Right lung (tissue), 5 donors: ENCODE results near the gene SCAPER. TPM values are rescaled to one million over a fixed set of nuclear protein-coding genes. Genes with fewer than 3 reads are reported as not detected.

Experiments
- DNase-seq, 2 donors: peaks; one replicate each; pipeline ENCODE4 v3.0.0-alpha.2; 2013
- polyA plus RNA-seq, 5 donors: library from polyadenylated mRNA; unstranded; fragments of 120-200 nt; gene quantifications; one replicate each; pipeline versions ENCODE4 v1.2.1 to v1.2.3, GENCODE V29; 2013; ENCODE audit warnings: inconsistent platforms in 1 of 5, low replicate concordance in 1 of 5; ENCODE audit not compliant: insufficient read length in 5 of 5, insufficient read depth in 1 of 5

SCAPER gene
- polyA plus RNA-seq, 5 donors, result 21.3 to 30.2 (median 26.1) TPM

- no peak for DNase-seq
Observed at GRCh38 chr15:76366714-76367113, 538.4 kb downstream of the SCAPER start.

GRCh38 chr15:76363251-76363650 lies 541.9 kb downstream of the SCAPER start:
- no peak for DNase-seq

DNA sequence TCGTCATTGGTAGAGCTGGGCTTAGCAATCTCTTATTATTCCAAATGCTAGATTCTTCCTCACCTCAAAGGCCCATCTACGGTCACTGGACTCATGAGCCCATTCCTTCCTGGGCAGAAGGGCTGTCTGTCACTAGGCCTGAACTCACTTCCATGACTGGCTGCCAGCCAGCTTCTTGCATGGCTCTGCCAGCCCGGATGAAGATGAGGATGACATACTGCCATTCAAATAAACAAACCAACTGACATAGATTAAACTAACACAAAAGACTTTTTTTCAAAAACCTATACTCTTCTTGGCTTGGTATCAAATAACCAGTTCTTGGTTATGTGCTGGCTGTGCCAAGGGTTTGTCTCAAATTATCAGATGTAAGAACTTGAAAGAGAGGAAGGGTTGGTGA lies 544.7 kb downstream of the SCAPER start:
- no peak for DNase-seq

DNA sequence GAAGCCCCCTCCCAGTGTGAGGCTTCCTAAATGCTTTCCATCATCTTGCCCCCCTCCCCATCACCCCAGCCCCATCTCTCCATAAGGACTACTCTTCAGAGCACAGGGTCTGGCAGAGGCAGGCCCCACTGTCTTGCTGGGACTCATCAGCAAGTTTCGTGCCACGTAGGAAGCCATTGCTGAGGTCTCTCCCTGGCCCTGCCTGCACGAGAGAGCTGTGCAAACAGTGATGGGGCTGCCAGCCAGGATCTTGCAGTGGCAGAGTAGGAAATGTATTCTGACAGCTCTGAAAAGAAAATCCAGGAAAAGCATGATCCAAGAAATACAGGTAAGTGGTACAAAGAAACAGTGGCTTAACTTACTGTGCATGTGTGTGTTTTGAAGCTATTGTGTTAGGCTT lies 546.0 kb downstream of the SCAPER start:
- DNase-seq, result no peak

- DNase-seq, result no peak
Observed at GRCh38 chr15:76358453-76358852, 546.7 kb downstream of the SCAPER start.

DNA sequence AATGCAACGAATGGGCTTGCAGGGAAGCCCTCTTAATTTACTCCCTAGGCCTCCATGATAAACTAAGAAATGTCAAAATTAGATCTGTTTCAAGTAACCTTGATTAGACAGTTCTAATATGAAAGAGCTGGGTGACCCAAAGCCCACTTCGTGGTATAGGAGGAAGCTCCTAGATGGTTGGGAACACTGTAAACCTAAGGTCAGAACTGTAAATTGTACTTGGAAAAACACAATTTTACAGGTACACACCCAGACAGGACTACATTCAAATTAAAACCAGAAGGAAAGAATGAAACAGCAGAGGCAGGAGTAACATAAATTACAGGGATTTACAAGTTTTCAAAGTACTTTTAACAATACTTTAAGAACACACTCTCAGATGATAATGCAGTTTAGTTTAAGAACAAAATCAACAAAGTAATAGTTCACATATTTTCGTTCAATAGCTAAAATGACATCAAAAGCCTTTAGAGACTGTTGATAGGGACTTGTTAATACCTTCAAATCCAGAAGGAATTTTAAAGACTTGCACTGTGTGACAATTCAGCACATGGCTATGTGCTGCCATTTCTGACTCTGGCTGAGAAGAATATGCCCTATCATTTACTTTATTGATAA lies 550.2 kb downstream of the SCAPER start:
- DNase-seq, result no peak

GRCh38 chr15:76353903-76354302 lies 551.2 kb downstream of the SCAPER start:
- DNase-seq, result no peak

DNA sequence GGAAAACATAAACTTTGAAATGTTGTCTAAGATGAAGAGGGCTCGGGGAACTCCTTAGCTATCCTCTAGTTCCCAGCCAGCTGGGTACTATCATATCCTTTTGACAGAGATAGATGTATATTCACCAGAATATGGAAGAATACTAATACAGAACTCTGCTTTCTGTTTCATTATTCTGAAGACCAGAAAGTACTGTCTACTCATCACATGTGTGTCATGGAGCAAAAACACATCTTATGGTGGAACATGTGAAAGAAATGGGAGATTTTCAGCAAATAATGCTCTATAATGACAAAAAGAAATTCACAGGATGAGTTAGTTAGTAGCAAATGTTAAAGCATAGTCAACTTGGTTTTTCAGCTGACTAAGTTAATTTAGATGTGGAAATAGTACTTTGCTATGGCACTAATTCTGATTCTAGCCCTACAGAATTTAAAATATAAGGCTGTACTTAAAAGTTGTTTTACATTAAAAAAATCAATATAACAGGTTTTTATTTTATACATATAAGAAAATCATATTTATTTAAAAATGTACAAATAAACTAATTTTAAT lies 552.0 kb downstream of the SCAPER start:
- no peak for DNase-seq

DNA sequence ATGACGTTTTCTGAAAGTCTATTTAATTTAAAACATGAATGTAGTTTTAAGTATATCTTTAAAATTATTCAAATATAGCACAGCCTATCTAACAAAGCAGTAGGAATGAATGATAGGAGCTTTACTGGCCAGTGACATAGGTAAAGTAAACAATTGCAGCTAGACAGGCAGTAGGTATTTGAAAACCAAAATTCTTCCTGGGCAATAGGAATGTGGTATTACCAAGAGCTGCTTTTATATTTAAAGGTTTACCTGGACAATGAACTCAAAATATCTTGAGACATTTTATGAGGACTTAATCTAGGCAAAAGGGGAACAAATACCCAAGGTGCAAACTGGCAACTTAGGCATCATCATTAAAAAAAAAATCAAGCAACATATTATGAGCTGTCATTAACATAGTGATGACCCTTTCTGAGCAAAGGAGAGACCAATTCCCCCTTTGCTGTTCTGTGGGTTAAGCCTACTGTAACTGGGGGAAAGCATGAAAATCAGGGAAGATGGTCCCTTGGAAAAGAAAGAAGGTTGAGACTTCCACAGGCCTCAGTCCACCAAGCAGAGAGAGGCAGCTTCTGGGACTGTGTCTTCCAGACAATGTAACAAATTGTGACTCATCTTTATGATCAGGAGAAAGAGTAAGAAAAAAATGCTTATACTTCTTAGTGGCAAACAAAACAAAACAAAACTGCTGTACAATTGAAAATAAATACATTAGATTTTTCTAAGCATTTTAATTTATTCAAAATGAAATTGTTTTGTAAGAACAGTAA lies 555.7 kb downstream of the SCAPER start:
- DNase-seq, result no peak

GRCh38 chr15:76347482-76348055 lies 557.6 kb downstream of the SCAPER start:
- DNase-seq, result no peak

DNA sequence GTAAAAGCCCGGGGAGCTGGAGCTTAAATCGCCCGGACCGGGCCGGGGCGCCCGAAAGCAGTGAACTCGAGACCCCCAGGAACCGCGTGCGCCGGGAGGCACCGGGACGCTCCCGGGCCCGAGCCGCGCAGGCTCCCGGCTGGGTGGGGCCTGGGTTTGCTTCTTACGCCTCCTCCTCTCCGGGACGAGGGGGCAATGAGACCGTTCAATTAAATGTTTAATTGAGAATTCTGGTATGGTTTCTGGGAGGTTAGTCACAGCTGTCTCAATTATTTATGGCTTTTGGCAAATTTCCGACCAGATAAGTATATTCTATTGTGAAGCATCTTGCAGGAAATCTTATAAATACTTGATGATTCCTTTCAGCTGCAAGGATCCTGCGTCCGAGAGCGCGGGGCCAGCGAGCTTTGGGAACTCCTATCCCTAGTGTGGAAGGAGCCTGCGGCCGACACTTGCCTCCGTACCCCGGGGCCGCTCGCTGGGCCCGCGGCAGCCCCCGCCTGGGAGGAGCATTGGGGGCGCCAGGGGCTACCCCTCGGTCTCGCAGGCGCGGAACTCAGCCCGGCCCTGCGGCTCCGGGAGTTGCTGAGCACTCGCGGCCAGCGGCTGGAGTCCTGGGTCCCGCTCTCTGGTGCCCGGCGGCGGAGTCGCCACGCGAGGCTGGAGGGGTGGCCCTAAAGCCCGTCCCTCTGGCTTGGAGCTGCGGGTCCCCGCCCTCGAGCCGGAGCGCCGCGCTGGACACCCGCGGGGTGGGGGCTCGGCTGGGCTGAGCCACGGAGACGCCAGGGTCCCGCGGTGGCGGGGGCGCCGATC lies 558.3 kb downstream of the SCAPER start:
- DNase-seq, result no peak

- no peak for DNase-seq
Observed at GRCh38 chr15:76345880-76346668, 559.1 kb downstream of the SCAPER start.

- DNase-seq, result no peak
Observed at GRCh38 chr15:76345583-76345879, 559.6 kb downstream of the SCAPER start.

DNA sequence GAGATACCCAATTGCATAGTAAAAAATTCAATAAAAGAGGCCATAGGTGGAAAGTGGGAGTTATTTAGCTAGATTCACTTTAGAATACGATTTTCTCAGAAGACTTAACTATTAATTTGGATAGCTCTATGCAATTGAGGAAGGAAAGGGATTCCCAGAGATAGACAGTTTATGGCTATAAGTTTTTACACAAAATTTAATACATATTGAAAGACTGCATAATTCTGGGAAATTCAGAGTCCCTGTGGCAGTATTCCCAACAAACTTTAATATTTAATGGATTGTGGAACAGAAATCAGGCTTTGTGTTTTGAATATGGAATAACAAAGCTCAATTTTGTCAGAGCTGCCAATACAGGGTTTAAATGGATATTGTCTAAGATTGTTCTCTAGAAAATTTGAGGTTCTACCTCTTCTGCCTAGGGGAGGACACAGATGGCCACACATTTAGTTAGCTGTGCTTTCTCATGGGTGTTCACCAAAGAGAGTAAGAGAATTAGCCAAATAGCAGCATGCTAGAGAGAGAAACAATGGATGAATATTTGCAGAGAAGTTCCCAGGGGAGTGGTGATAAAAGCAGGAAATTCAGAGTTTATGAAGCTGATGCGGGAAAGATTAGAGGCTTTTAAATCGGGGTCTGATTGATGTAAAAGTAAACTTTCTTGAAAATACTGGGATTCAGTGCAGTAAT lies 560.1 kb downstream of the SCAPER start:
- DNase-seq, result no peak

- no peak for DNase-seq
Observed at GRCh38 chr15:76343313-76343996, 561.7 kb downstream of the SCAPER start.

DNA sequence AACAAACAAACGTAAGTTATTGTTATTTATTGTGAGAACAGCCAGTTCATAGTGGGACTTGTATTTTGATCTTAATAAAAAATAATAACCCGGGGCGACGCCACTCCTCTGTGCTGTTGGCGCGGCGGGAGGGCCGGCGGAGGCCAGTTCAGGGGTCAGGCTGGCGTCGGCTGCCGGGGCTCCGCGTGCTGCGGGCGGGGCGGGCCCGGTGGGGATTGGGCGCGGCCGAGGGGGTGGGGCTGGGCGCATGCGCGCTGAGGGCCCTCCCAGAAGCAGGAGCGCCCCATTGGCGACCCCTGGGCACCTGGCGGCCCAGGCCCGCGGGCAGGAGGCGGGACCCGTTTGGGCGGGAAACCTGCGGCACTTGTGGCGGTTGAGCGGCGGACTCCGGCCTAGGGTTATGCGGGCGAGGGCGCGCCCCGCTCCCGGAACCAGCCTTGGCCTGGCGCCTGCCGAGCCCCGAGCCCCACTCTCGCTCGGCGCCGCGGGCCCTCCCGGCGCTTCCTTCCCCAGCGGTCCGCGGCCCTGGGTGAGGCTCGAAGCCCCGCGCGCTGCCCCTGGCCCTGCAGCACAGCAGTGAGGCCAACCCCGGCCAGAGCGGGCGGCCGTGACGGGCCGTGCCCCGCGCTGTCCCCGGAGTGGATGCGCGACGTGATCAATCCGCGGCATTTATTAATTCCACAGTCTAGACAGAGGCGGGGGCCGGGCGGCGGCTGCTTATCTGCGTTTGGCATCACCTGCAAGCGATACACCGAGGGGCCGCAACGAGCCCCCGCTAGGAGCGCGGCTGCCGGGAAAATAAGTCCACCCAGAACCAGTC lies 562.5 kb downstream of the SCAPER start:
- no peak for DNase-seq

GRCh38 chr15:76342058-76342381 lies 563.1 kb downstream of the SCAPER start:
- no peak for DNase-seq

DNA sequence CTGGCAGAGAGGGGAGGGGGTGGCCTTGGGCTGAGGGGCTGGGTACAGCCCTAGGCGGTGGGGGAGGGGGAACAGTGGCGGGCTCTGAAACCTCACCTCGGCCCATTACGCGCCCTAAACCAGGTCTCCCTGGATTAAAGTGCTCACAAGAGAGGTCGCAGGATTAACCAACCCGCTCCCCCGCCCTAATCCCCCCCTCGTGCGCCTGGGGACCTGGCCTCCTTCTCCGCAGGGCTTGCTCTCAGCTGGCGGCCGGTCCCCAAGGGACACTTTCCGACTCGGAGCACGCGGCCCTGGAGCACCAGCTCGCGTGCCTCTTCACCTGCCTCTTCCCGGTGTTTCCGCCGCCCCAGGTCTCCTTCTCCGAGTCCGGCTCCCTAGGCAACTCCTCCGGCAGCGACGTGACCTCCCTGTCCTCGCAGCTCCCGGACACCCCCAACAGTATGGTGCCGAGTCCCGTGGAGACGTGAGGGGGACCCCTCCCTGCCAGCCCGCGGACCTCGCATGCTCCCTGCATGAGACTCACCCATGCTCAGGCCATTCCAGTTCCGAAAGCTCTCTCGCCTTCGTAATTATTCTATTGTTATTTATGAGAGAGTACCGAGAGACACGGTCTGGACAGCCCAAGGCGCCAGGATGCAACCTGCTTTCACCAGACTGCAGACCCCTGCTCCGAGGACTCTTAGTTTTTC lies 563.6 kb downstream of the SCAPER start:
- DNase-seq, result no peak
